Activated CD4-positive, alpha-beta memory T cell treated with anti-CD3 and anti-CD28 coated beads for 36 hours (primary cell): Measurements from ENCODE around the gene ERCC6L2. TPM values are rescaled to one million over a fixed set of nuclear protein-coding genes. Genes with fewer than 3 reads are reported as not detected.

Experiments used
- CTCF ChIA-PET: fragments of 350-600 bp; sonication (Branson Sonifier 250); formaldehyde crosslinking; loops from one replicate; lab custom pipeline; 2021; ENCODE audit warnings: antibody characterized with exemption, inconsistent platforms; lab: Charles Lee
- POLR2A ChIA-PET: fragments of 350-600 bp; sonication (Branson Sonifier 250); formaldehyde crosslinking; loops from one replicate; lab custom pipeline; 2021; ENCODE audit warnings: antibody characterized with exemption; lab: Charles Lee
- DNase-seq: peaks from one replicate; pipeline ENCODE4 v3.0.0-alpha.2; 2020
- H3K27ac Mint-ChIP-seq: one replicate; pipeline ENCODE4 v1.8.0; 2021; ENCODE audit warnings: mixed read lengths
- H3K27me3 Mint-ChIP-seq: one replicate; pipeline ENCODE4 v1.8.0; 2021; ENCODE audit warnings: mixed read lengths
- H3K36me3 Mint-ChIP-seq: one replicate; pipeline ENCODE4 v1.8.0; 2021; ENCODE audit warnings: mixed read lengths
- H3K4me1 Mint-ChIP-seq: one replicate; pipeline ENCODE4 v1.8.0; 2021; ENCODE audit warnings: low read depth, mixed read lengths
- H3K4me3 Mint-ChIP-seq: one replicate; pipeline ENCODE4 v1.8.0; 2021; ENCODE audit warnings: mild to moderate bottlenecking, mixed read lengths
- H3K9me3 Mint-ChIP-seq: one replicate; pipeline ENCODE4 v1.8.0; 2021; ENCODE audit warnings: mixed read lengths
- intact Hi-C: fragments of 100-400 bp; cut with micrococcal nuclease; formaldehyde crosslinking; loops from one replicate; pipeline ENCODE4 v1.15.1; 2023
- total RNA-seq, 2 experiments: library from RNA; stranded (reverse); gene quantifications; one replicate each; pipeline ENCODE4 v1.2.3, GENCODE V29; 2021

Gene ERCC6L2
- total RNA-seq, 2 experiments from 2014 or later = 23.1 to 25.1 TPM

GRCh38 chr9:95841377-95841776 lies 34.1 kb upstream of the ERCC6L2 start:
- H3K36me3 Mint-ChIP-seq = no peaks in the 10 kb centered on the region
- intact Hi-C loops = no loop called here
- no peaks in the 10 kb centered on the region for H3K9me3 Mint-ChIP-seq
- CTCF ChIA-PET = no interaction called here
- POLR2A ChIA-PET = no interaction called here
- no peak for DNase-seq
- H3K27ac Mint-ChIP-seq = no peak overlapping the region
- no peak overlapping the region for H3K4me3 Mint-ChIP-seq
- no peaks in the 10 kb centered on the region for H3K4me1 Mint-ChIP-seq
- no peaks in the 10 kb centered on the region for H3K27me3 Mint-ChIP-seq

DNA sequence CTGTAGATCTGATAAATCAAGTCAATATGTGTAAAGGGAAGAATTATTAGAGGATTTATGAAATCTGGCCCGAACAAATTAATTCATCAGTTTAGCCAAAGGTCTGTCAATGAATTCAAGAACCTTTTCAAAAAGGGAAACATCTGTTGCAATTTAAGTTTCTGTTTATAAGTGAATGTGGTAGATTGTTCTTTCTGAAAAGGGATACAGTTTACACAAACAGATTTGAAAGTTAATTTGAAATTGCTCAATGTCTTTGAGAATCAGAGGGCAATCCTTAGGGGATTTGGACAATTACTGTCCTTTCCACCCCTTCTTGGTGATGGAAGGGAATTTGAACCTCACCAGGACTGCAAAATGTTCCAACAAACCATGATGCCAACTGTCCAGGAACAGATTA lies 29.7 kb upstream of the ERCC6L2 start:
- intact Hi-C loops = no loop called here
- ChIA-PET CTCF (no interaction called here), POLR2A (no interaction called here)
- Mint-ChIP-seq H3K4me1 (no peaks in the 10 kb centered on the region), H3K36me3 (peaks cover 13% of the 10 kb centered on the region), H3K27me3 (no peaks in the 10 kb centered on the region), H3K4me3 (no peak overlapping the region), H3K27ac (no peak overlapping the region), H3K9me3 (no peaks in the 10 kb centered on the region)
- no peak for DNase-seq

- no peak overlapping the region for H3K4me3 Mint-ChIP-seq
- ChIA-PET CTCF (no interaction called here), POLR2A (no interaction called here)
- H3K27me3 Mint-ChIP-seq = no peaks in the 10 kb centered on the region
- intact Hi-C loops = no loop called here
- no peak overlapping the region for H3K27ac Mint-ChIP-seq
- peaks cover 19% of the 10 kb centered on the region for H3K4me1 Mint-ChIP-seq
- H3K9me3 Mint-ChIP-seq = no peaks in the 10 kb centered on the region
- no peak for DNase-seq
- peaks cover 15% of the 10 kb centered on the region for H3K36me3 Mint-ChIP-seq
Observed at GRCh38 chr9:95848764-95849163, 26.7 kb upstream of the ERCC6L2 start.

GRCh38 chr9:95852059-95853032 lies 23.1 kb upstream of the ERCC6L2 start:
- Mint-ChIP-seq H3K36me3 (peaks cover 15% of the 10 kb centered on the region), H3K27me3 (no peaks in the 10 kb centered on the region), H3K4me3 (no peak overlapping the region), H3K4me1 (peaks cover 22% of the 10 kb centered on the region), H3K27ac (no peak overlapping the region), H3K9me3 (no peaks in the 10 kb centered on the region)
- ChIA-PET POLR2A (interaction anchor here (1.0 kb wide), 1 partner anchor 23 kb away, joined by 4 read pairs; the partner anchor contains the start of gene ERCC6L2), CTCF (interaction anchor here (0.9 to 2.3 kb wide), 2 partner anchors 26 to 126 kb away, joined by 4 to 9 read pairs; no protein-coding TSS in a partner anchor)
- DNase-seq = no peak
- intact Hi-C loops = loop anchor here (1.0 to 10.0 kb wide), 2 partner anchors 128 to 302 kb away; no protein-coding TSS in a partner anchor

- Mint-ChIP-seq H3K36me3 (peaks cover 5% of the 10 kb centered on the region), H3K4me1 (peaks cover 29% of the 10 kb centered on the region), H3K9me3 (no peaks in the 10 kb centered on the region), H3K27me3 (no peaks in the 10 kb centered on the region), H3K27ac (no peak overlapping the region), H3K4me3 (no peak overlapping the region)
- no peak for DNase-seq
- POLR2A ChIA-PET = no interaction called here
- CTCF ChIA-PET = no interaction called here
- intact Hi-C loops = loop anchor here (10.0 kb wide), 1 partner anchor 300 kb away; no protein-coding TSS in a partner anchor
Observed at GRCh38 chr9:95854386-95855020, 21.0 kb upstream of the ERCC6L2 start.

GRCh38 chr9:95855961-95856360 lies 19.5 kb upstream of the ERCC6L2 start:
- no peak overlapping the region for H3K27ac Mint-ChIP-seq
- H3K36me3 Mint-ChIP-seq = peaks cover under 1% of the 10 kb centered on the region
- POLR2A ChIA-PET = no interaction called here
- no peak for DNase-seq
- no peak overlapping the region for H3K4me3 Mint-ChIP-seq
- intact Hi-C loops = loop anchor here (10.0 kb wide), 1 partner anchor 299 kb away; no protein-coding TSS in a partner anchor
- no peaks in the 10 kb centered on the region for H3K27me3 Mint-ChIP-seq
- no peaks in the 10 kb centered on the region for H3K9me3 Mint-ChIP-seq
- CTCF ChIA-PET = interaction anchor here (0.7 kb wide), 1 partner anchor 69 kb away, joined by 3 read pairs; no protein-coding TSS in a partner anchor
- peaks cover 29% of the 10 kb centered on the region for H3K4me1 Mint-ChIP-seq

- peaks cover 7% of the 10 kb centered on the region for H3K9me3 Mint-ChIP-seq
- no peak for DNase-seq
- peaks cover 3% of the 10 kb centered on the region for H3K36me3 Mint-ChIP-seq
- intact Hi-C loops = loop anchor here (10.0 kb wide), 1 partner anchor 298 kb away; no protein-coding TSS in a partner anchor
- CTCF ChIA-PET = no interaction called here
- no peak overlapping the region for H3K4me3 Mint-ChIP-seq
- H3K27ac Mint-ChIP-seq = no peak overlapping the region
- H3K27me3 Mint-ChIP-seq = no peaks in the 10 kb centered on the region
- POLR2A ChIA-PET = no interaction called here
- peaks cover 23% of the 10 kb centered on the region for H3K4me1 Mint-ChIP-seq
Observed at GRCh38 chr9:95857124-95857523, 18.4 kb upstream of the ERCC6L2 start.

GRCh38 chr9:95857896-95858295 lies 17.6 kb upstream of the ERCC6L2 start:
- Mint-ChIP-seq H3K9me3 (peaks cover 12% of the 10 kb centered on the region), H3K27me3 (no peaks in the 10 kb centered on the region), H3K4me1 (peaks cover 16% of the 10 kb centered on the region), H3K4me3 (no peak overlapping the region), H3K36me3 (peaks cover 6% of the 10 kb centered on the region), H3K27ac (no peak overlapping the region)
- CTCF ChIA-PET = interaction anchor here (0.5 kb wide), 1 partner anchor 203 kb away, joined by 3 read pairs; no protein-coding TSS in a partner anchor
- POLR2A ChIA-PET = no interaction called here
- DNase-seq = no peak
- intact Hi-C loops = loop anchor here (10.0 kb wide), 1 partner anchor 297 kb away; no protein-coding TSS in a partner anchor

DNA sequence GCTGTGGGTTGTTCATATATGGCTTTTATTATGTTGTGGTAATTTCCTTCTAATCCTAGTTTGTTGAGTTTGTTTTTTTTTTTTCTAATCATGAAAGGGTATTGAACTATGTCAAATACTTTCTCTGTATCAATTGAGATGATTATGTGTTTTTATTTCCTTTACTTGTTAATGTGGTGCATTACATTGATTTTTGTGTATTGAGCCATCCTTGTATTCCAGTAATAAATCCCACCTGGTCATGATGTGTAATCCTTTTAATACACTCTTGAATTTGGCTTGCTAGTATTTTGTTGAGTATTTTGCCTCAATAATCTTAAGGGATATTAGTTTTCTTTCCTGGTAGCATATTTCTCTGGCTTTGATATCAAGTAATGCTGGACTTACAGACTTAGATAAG lies 13.1 kb upstream of the ERCC6L2 start:
- no peaks in the 10 kb centered on the region for H3K27me3 Mint-ChIP-seq
- POLR2A ChIA-PET = no interaction called here

GRCh38 chr9:95864852-95865580 lies 10.5 kb upstream of the ERCC6L2 start:
- no peak for DNase-seq
- H3K27me3 Mint-ChIP-seq = no peaks in the 10 kb centered on the region
- peaks cover 19% of the 10 kb centered on the region for H3K36me3 Mint-ChIP-seq
- ChIA-PET POLR2A (interaction anchor here (0.5 kb wide), 1 partner anchor 11 kb away, joined by 3 read pairs; the partner anchor contains the start of gene ERCC6L2), CTCF (no interaction called here)
- peaks cover 6% of the 10 kb centered on the region for H3K4me1 Mint-ChIP-seq
- H3K4me3 Mint-ChIP-seq = no peak overlapping the region
- H3K27ac Mint-ChIP-seq = no peak overlapping the region
- H3K9me3 Mint-ChIP-seq = peaks cover 22% of the 10 kb centered on the region
- intact Hi-C loops = no loop called here

More for the DNA sequence above, 13.1 kb upstream of the ERCC6L2 start:
- H3K9me3 Mint-ChIP-seq = peaks cover 19% of the 10 kb centered on the region
- intact Hi-C loops = no loop called here
- no peak overlapping the region for H3K4me3 Mint-ChIP-seq
- no peak overlapping the region for H3K27ac Mint-ChIP-seq
- no peak for DNase-seq
- CTCF ChIA-PET = no interaction called here
- H3K36me3 Mint-ChIP-seq = peaks cover 11% of the 10 kb centered on the region
- H3K4me1 Mint-ChIP-seq = peaks cover 14% of the 10 kb centered on the region

DNA sequence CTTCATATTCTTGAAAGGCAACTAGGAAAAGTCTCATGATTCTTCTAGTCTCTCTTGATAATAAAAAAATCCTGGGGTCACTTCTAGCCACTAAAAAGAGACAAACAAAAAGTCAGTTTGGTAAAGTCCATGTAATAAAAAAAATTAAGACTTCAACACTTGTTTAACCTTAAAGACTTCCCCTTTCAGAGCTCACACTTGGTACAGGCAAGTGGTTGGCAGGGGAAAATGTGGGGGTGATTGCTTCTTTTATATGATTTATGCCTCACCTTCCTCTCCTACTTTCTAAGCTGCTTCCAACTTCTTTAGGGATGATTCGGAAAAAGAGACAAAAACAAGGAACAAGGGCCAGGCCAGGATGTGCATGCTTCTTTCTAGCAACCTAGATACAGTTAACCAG lies 5.1 kb upstream of the ERCC6L2 start:
- peaks cover 8% of the 10 kb centered on the region for H3K9me3 Mint-ChIP-seq
- DNase-seq = no peak
- POLR2A ChIA-PET = no interaction called here
- intact Hi-C loops = no loop called here
- no peaks in the 10 kb centered on the region for H3K27me3 Mint-ChIP-seq
- peaks cover 19% of the 10 kb centered on the region for H3K4me1 Mint-ChIP-seq
- CTCF ChIA-PET = interaction anchor here (0.6 kb wide), 1 partner anchor 1158 kb away, joined by 3 read pairs; no protein-coding TSS in a partner anchor
- H3K36me3 Mint-ChIP-seq = peaks cover 49% of the 10 kb centered on the region
- H3K4me3 Mint-ChIP-seq = no peak overlapping the region
- H3K27ac Mint-ChIP-seq = no peak overlapping the region
